Heart left ventricle (tissue), 16 donors: ENCODE measurements around the gene TRIM17. TPM values are rescaled to one million over a fixed set of nuclear protein-coding genes. Genes with fewer than 3 reads are reported as not detected.
A peak's percentile ranks its signal among the peaks of the same experiment; 100 is the strongest.

Experiments
- ATAC-seq, 4 donors: fragments of 200-7000 bp; cut with Tn5 transposase; one replicate each; pipeline ENCODE4 v1.9.1; 2020 to 2022; ENCODE audit warnings: moderate library complexity in 4 of 4, mild to moderate bottlenecking in 3 of 4, moderate number of reproducible peaks in 1 of 4
- DNase-seq, 5 donors: peaks; one replicate each; pipeline ENCODE4 v3.0.0-alpha.2; 2020
- H3K27ac ChIP-seq, 12 donors: fragments of 200-600 bp; sonication (generic) in 4 of 12; one replicate each; pipeline versions ENCODE4 v1.5.0 to v1.8.0; 2016 to 2022; ENCODE audit warnings: mild to moderate bottlenecking in 2 of 12
- H3K27me3 ChIP-seq, 9 donors: fragments of 200-600 bp; sonication (generic) in 2 of 9; one replicate each; pipeline versions ENCODE4 v1.5.1 to v1.8.0; 2016 to 2022; ENCODE audit warnings: mild to moderate bottlenecking in 3 of 9
- H3K36me3 ChIP-seq, 9 donors: fragments of 200-600 bp; sonication (generic) in 2 of 9; one replicate each; pipeline versions ENCODE4 v1.5.0 to v1.8.0; 2018 to 2022; ENCODE audit warnings: mild to moderate bottlenecking in 2 of 9
- H3K4me1 ChIP-seq, 12 donors: fragments of 200-600 bp; sonication (generic) in 4 of 12; one replicate each; pipeline versions ENCODE4 v1.5.0 to v1.8.0; 2016 to 2022; ENCODE audit warnings: mild to moderate bottlenecking in 3 of 12
- H3K4me3 ChIP-seq, 12 donors: fragments of 200-600 bp; sonication (generic) in 4 of 12; one replicate each; pipeline versions ENCODE4 v1.5.0 to v1.8.0; 2017 to 2022; ENCODE audit warnings: mild to moderate bottlenecking in 9 of 12, moderate library complexity in 4 of 12
- H3K9me3 ChIP-seq, 12 donors: fragments of 200-600 bp; sonication (generic) in 4 of 12; one replicate each; pipeline versions ENCODE4 v1.5.0 to v1.8.0; 2016 to 2022; ENCODE audit warnings: mild to moderate bottlenecking in 1 of 12
- POLR2A ChIP-seq, 2 donors: fragments of 450-650 bp; IDR thresholded peaks; one replicate each; pipeline ENCODE4 v1.6.1; 2017; ENCODE audit warnings: antibody characterized with exemption in 2 of 2, mild to moderate bottlenecking in 2 of 2, moderate library complexity in 2 of 2
- WGBS, 4 donors: extraction: QIAGEN DNeasy Blood & Tissue Kit in 2 of 4; methylation state at CpG; one replicate each; pipeline versions ENCODE4 v1.1.5 to v1.1.7; 2013 to 2018; 5-methylcytosine and 5-hydroxymethylcytosine counted together
- intact Hi-C, 10 donors: fragments of 100-400 bp; cut with DNase I; formaldehyde crosslinking; loops; one replicate each; pipeline versions ENCODE4 v1.11.1 to v1.14.2; 2022
- polyA plus RNA-seq, 2 donors: library from polyadenylated mRNA; stranded (reverse); fragments of 200-250 nt; gene quantifications; one replicate each; pipeline ENCODE4 v1.2.3, GENCODE V29; 2013
- total RNA-seq, 9 donors: library from RNA; depleted of rRNA in 2 of 9; stranded (reverse); fragments of >200 nt in 2 of 9; fragmentation: NEBNext Ultra II Directional in 3 of 9; extraction: Animal tissue kit (Norgen Biotek cat#: 25700) in 3 of 9; gene quantifications; one replicate each; pipeline versions ENCODE4 v1.1.0 to v1.2.4, GENCODE V29; 2016 to 2023
- TF ChIP-seq, protein P1 (sequence below), 12 donors: fragments of 200-600 bp; sonication (generic) in 4 of 12; IDR thresholded peaks; one replicate each; pipeline versions ENCODE4 v1.5.0 to v1.8.0; 2018 to 2022; ENCODE audit warnings: antibody characterized with exemption in 12 of 12, mild to moderate bottlenecking in 5 of 12
- donor health status: ischemic (EF 13 %, LVEDD 7.1; RV severe dilation, severe dysfunction).
- donor health status: healthy with polysubstance abuse.
- donor health status: DM: no; HTN: yes; CAD: no.
- donor health status: DM: no; HTN: no; CAD: no.
- donor health status: ischemic (EF 25% LVEDD 6.9; RV normal size, moderate dysfunction).
- donor health status: ischemic (EF 25% LVEDD 5.7; RV mildly dilated, moderate dysfunction).
- donor health status: healthy.
- donor health status: DM: yes; HTN: yes; CAD: no.
- donor health status: ischemic (EF 35%, LVEDD 5.7; RV mildly dilated, moderate dysfunction).
- donor health status: nonischemic (EF 11% LVEDD 7.7; RV severe dilation, severe dysfunction).
- donor health status: DM: yes; HTN: yes; CAD: no.
- donor health status: PGD.
- donor health status: ischemic (EF 29% LVEDD 5.4; RV normal size, mild dysfunction).
- donor health status: nonischemic (EF 23%, LVEDD 6.1; RV moderate dilation, normal function).

Gene TRIM17
- total and polyA plus RNA-seq, 11 donors = 0.08 to 1.7 (median 0.39) TPM; not detected in 3

DNA sequence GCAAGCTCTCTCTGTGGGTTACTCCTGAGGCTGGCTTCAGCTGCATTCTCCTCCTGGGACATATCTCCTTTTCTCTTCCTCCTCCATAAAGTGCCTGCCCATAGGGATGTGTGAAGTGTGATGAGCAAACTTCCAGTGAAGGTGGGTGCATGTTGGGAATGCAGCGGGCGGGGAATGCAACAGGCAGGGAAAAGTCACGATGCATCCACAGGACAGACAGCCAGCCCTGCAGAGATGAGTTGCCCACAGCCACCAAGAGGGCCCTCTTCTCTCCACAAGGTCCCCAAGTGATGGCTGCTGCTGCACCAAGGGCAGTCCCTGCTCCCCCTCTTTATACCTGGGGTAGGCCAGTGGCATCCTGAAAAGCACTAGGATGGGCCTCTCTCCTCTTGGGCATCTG lies 37.0 kb upstream of the TRIM17 start:
- H3K27ac ChIP-seq = no peak overlapping the region
- H3K9me3 ChIP-seq = no peaks in the 10 kb centered on the region
- peaks cover 0 to 40% (median 11%) of the 10 kb centered on the region in 12 donors for H3K4me1 ChIP-seq
- no peak for ATAC-seq
- peaks cover 0 to 12% (median 0%) of the 10 kb centered on the region in 9 donors for H3K27me3 ChIP-seq
- H3K36me3 ChIP-seq = peaks cover 0 to 3% (median 0%) of the 10 kb centered on the region in 9 donors
- DNase-seq = no peak
- WGBS, 4 donors = 95 to 97% (median 96%) methylated on average over 3 of the region's 3 CpGs
- TF ChIP-seq, protein P1, sequence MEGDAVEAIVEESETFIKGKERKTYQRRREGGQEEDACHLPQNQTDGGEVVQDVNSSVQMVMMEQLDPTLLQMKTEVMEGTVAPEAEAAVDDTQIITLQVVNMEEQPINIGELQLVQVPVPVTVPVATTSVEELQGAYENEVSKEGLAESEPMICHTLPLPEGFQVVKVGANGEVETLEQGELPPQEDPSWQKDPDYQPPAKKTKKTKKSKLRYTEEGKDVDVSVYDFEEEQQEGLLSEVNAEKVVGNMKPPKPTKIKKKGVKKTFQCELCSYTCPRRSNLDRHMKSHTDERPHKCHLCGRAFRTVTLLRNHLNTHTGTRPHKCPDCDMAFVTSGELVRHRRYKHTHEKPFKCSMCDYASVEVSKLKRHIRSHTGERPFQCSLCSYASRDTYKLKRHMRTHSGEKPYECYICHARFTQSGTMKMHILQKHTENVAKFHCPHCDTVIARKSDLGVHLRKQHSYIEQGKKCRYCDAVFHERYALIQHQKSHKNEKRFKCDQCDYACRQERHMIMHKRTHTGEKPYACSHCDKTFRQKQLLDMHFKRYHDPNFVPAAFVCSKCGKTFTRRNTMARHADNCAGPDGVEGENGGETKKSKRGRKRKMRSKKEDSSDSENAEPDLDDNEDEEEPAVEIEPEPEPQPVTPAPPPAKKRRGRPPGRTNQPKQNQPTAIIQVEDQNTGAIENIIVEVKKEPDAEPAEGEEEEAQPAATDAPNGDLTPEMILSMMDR (IDR thresholded peaks at IDR 0.05) = no peak
- no peak for TF ChIP-seq POLR2A (IDR thresholded peaks at IDR 0.05)
- H3K4me3 ChIP-seq = no peak overlapping the region
- intact Hi-C loops = loop anchor here in 1 of 10 donors (10.0 kb wide), 1 partner anchor 239 kb away; no protein-coding TSS in a partner anchor

DNA sequence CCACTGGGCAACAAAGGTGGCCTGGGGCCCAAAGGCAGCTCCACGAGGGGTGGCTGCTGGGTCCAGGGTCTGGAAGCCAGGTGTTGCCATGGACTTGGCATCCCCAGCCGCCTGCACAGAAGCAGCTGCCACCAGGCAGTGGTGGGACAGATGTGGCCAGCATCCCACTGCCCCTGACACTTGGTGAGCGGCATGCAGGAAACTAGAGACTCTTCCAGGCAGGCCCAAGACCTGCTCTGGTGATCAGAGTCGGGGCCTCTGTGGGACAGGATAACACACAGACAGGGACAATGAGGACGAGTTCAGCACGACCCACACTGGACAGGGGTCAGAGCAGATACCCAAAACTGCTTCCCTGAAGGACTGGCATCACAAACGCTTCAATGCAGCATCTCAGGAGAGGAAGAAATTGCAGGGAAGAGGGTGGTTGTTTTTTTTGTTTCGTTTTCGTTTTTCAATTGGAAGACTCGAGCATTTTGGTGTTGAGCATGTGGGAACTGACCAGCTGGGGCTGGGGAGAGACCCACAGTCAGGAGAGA lies 36.4 kb upstream of the TRIM17 start:
- Histone ChIP-seq H3K27me3 (peaks cover 0 to 12% (median 0%) of the 10 kb centered on the region in 9 donors), H3K4me3 (no peak overlapping the region), H3K9me3 (no peaks in the 10 kb centered on the region), H3K4me1 (peaks cover 0 to 35% (median 11%) of the 10 kb centered on the region in 12 donors), H3K36me3 (peaks cover 0 to 3% (median 0%) of the 10 kb centered on the region in 9 donors), H3K27ac (no peak overlapping the region)
- 78 to 87% (median 83%) methylated on average over 8 to 10 of the region's 10 CpGs for WGBS, 4 donors
- intact Hi-C loops = loop anchor here in 1 of 10 donors (10.0 kb wide), 1 partner anchor 238 kb away; no protein-coding TSS in a partner anchor
- TF ChIP-seq, protein P1 (IDR thresholded peaks at IDR 0.05) = no peak
- TF ChIP-seq POLR2A (IDR thresholded peaks at IDR 0.05) = no peak
- no peak for DNase-seq
- no peak for ATAC-seq

DNA sequence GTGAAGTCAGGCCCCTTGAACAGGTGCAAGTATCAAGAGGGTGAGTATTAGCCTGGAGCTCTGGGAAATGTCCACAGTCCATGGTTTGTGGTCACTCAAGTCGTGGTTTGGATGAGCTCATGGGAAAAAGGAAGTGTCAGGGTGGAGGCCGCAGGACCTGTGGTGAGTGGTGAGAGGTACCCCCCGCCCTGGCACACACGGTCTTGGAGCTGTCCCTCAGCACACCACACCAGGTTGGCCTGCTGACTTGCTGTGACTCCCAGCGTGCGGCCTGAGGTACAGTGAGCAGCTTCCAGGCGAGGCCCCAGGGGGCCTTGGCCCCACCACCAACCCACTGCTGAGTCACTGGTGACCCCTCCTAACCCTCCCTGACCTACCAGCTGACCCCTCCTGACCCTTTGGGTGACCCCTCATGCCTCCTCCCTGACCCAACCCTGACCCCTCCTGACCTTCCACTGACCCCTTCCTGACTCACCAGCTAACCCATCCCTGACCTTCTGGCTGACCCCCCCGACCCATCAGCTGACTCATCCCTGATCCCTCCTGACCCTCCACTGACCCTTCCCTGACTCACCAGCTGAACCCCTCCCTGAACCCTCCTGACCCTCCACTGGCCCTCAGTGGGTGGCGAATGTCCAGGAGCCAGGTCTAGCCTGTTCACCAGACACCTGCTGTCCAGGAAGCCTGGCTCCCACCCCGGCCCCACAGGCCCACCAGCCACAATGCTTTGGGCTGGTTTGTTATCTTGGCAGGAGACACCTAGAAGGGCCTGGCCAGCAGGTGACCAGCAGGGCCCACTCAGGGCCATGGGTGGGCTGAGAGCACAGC lies 35.7 kb upstream of the TRIM17 start:
- no peak overlapping the region for H3K4me3 ChIP-seq
- H3K27ac ChIP-seq = no peak overlapping the region
- no peak for DNase-seq
- peak in 1 of 4 donors; percentile 5 for ATAC-seq
- H3K36me3 ChIP-seq = peaks cover 0 to 3% (median 0%) of the 10 kb centered on the region in 9 donors
- 84 to 86% (median 86%) methylated on average over 10 of the region's 10 CpGs for WGBS, 4 donors
- H3K4me1 ChIP-seq = peaks cover 0 to 30% (median 11%) of the 10 kb centered on the region in 12 donors
- TF ChIP-seq POLR2A (IDR thresholded peaks at IDR 0.05) = no peak
- TF ChIP-seq, protein P1 (IDR thresholded peaks at IDR 0.05) = no peak
- peaks cover 0 to 12% (median 0%) of the 10 kb centered on the region in 9 donors for H3K27me3 ChIP-seq
- intact Hi-C loops = loop anchor here in 1 of 10 donors (10.0 kb wide), 1 partner anchor 238 kb away; no protein-coding TSS in a partner anchor
- no peaks in the 10 kb centered on the region for H3K9me3 ChIP-seq

DNA sequence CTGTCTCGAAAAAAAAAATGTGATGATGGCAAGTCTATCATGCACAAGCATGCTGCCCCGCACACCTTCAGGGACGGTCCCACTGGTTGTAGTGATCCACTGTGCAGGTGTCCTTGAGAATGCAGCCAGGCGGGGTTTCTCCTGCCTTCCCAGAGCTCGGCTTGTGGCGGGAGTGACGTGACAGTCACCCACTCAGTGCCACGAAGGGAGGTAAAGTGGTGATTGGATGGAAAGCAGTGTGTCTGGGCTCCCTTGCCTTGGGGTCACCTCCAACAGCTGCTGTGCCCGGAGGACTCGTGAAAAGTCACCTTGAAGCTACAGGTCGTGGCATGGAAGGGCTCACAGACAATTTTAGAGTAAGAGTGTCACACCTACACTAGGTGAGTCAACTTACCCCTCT lies 33.5 kb upstream of the TRIM17 start:
- DNase-seq = no peak
- TF ChIP-seq, protein P1 (IDR thresholded peaks at IDR 0.05) = no peak
- TF ChIP-seq POLR2A (IDR thresholded peaks at IDR 0.05) = no peak
- peaks cover 0 to 23% (median 4%) of the 10 kb centered on the region in 12 donors for H3K4me1 ChIP-seq
- H3K27ac ChIP-seq = no peak overlapping the region
- H3K9me3 ChIP-seq = no peaks in the 10 kb centered on the region
- WGBS, 4 donors = 75 to 93% (median 85%) methylated on average over 8 to 11 of the region's 11 CpGs
- H3K27me3 ChIP-seq = peaks cover 0 to 30% (median 5%) of the 10 kb centered on the region in 9 donors
- ATAC-seq = no peak
- intact Hi-C loops = loop anchor here in 1 of 10 donors (10.0 kb wide), 1 partner anchor 235 kb away; no protein-coding TSS in a partner anchor
- H3K4me3 ChIP-seq = no peak overlapping the region
- H3K36me3 ChIP-seq = peaks cover 0 to 3% (median 0%) of the 10 kb centered on the region in 9 donors
